Dedifferentiated amniotic fluid mesenchymal stem cell (primary cell): Measurements from ENCODE around the gene AQP2.
"Not testable (repeated sequence)": the region's sequence is repeated elsewhere in the genome, so short reads cannot be mapped to it uniquely, and the experiment has no call there.

Source experiments
- DNase-seq: peaks from one replicate; pipeline ENCODE4 v3.0.0-alpha.2; 2016; ENCODE audit errors: extremely low spot score

The AQP2 gene

GRCh38 chr12:49987625-49988303, 37.2 kb downstream of the AQP2 start:
- no peak for DNase-seq

GRCh38 chr12:49989400-49989799, 38.9 kb downstream of the AQP2 start:
- not testable (repeated sequence) for DNase-seq

GRCh38 chr12:49990273-49990672, 39.7 kb downstream of the AQP2 start:
- peak; percentile 20 for DNase-seq

GRCh38 chr12:49998453-49998852, 47.9 kb downstream of the AQP2 start:
- no peak for DNase-seq

DNA sequence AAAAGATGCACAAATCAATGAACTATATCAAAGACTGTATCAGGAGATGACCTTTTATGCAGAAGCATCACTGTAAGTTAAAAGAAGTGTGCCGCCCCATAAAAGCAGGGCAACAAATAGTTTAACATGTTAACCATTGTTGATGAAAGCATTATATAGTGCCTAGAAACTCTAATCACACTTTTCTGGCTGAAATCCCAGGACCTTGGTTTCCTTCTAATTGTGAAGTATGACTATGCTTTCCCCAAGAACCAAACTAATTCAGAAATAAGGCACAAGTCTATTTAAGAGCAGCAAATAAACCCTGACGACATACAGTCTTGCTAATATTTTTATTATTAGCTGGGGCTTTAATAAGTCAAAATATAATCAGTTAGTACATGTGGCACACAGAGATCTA, 53.1 kb downstream of the AQP2 start:
- DNase-seq, result no peak

- no peak for DNase-seq
These were observed 54.2 kb downstream of the AQP2 start for GRCh38 chr12:50004696-50005095.

- DNase-seq, result no peak
These were observed 54.6 kb downstream of the AQP2 start for GRCh38 chr12:50005175-50005574.

- no peak for DNase-seq
These were observed 55.7 kb downstream of the AQP2 start for GRCh38 chr12:50006280-50006679.

DNA sequence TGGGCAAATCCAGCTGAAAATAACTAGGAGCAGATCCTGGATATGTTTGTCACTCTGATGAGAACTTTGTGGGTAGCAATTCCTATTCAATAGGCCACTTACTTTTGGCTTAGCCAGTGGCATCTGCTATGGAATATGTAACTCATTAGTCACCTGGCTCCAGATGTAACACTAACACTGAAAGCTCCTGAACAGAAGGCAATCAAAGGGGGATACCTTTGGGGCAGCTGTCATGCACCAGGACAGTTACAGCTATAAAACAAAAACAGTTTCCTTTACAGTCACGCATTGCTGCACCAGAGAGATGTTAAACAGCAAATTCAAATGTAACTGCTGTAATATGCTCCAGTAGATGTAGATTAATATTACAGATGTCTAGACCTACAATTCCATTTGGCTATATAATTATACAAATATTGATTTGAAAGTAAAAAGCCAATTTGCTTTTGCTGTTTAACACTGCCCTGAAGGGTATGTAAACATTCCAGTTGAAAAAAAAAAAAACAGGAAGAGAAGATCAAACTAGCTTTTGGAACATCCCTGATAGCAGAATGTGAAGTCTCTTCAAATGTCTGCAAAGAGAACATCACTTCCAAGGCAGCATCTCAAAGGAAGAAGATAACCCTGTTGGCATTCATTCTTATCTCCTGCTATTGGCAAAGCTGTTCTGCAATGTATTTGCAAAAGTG, 56.4 kb downstream of the AQP2 start:
- DNase-seq, result no peak
